NT2/D1 (cell line): ENCODE results near the gene ACER3.
"Not testable (repeated sequence)": the region's sequence is repeated elsewhere in the genome, so short reads cannot be mapped to it uniquely, and the experiment has no call there.

Experiments used
- DNase-seq: peaks from one replicate; pipeline ENCODE4 v3.0.0-alpha.2; 2011; ENCODE audit warnings: low read depth, low spot score
- H3K27me3 ChIP-seq: 2 replicates; pipeline ENCODE4 v1.6.0; 2011; ENCODE audit warnings: mild to moderate bottlenecking; ENCODE audit not compliant: insufficient read length, insufficient read depth
- H3K36me3 ChIP-seq: 2 replicates; pipeline ENCODE4 v1.6.1; 2011; ENCODE audit warnings: mild to moderate bottlenecking, low read length, mixed read lengths; ENCODE audit not compliant: insufficient read depth, insufficient read length
- H3K4me1 ChIP-seq: 2 replicates; pipeline ENCODE4 v1.5.1; 2011; ENCODE audit not compliant: insufficient read depth, insufficient read length
- H3K4me3 ChIP-seq: 2 replicates; pipeline ENCODE4 v1.5.1; 2011; ENCODE audit warnings: low read depth; ENCODE audit not compliant: insufficient read length
- H3K9ac ChIP-seq: 2 replicates; pipeline ENCODE4 v1.6.0; 2011; ENCODE audit warnings: low read depth; ENCODE audit not compliant: insufficient read length
- H3K9me3 ChIP-seq: 2 replicates; pipeline ENCODE4 v1.5.1; 2011; ENCODE audit warnings: mild to moderate bottlenecking, low read length; ENCODE audit not compliant: insufficient read depth
- SUZ12 ChIP-seq: IDR thresholded peaks from 2 replicates; pipeline ENCODE4 v1.6.1; 2011; ENCODE audit not compliant: insufficient read length, insufficient read depth; ENCODE audit errors: extremely low read depth
- YY1 ChIP-seq: IDR thresholded peaks from 2 replicates; pipeline ENCODE4 v1.6.1; 2011; ENCODE audit not compliant: insufficient read length, insufficient read depth
- ZNF274 ChIP-seq: IDR thresholded peaks from 2 replicates; pipeline ENCODE4 v1.6.1; 2011; ENCODE audit warnings: mild to moderate bottlenecking, low read depth, low read length

ACER3 gene

GRCh38 chr11:77003963-77004362, 143.2 kb downstream of the ACER3 start:
- H3K36me3 ChIP-seq: no peaks in the 10 kb centered on the region
- no peaks in the 10 kb centered on the region for H3K9me3 ChIP-seq
- H3K4me1 ChIP-seq: no peaks in the 10 kb centered on the region
- H3K4me3 ChIP-seq: no peak overlapping the region
- no peak overlapping the region for H3K9ac ChIP-seq
- H3K27me3 ChIP-seq: no peaks in the 10 kb centered on the region
- TF ChIP-seq SUZ12 (no peak), YY1 (no peak), ZNF274 (no peak)
- DNase-seq: no peak

DNA sequence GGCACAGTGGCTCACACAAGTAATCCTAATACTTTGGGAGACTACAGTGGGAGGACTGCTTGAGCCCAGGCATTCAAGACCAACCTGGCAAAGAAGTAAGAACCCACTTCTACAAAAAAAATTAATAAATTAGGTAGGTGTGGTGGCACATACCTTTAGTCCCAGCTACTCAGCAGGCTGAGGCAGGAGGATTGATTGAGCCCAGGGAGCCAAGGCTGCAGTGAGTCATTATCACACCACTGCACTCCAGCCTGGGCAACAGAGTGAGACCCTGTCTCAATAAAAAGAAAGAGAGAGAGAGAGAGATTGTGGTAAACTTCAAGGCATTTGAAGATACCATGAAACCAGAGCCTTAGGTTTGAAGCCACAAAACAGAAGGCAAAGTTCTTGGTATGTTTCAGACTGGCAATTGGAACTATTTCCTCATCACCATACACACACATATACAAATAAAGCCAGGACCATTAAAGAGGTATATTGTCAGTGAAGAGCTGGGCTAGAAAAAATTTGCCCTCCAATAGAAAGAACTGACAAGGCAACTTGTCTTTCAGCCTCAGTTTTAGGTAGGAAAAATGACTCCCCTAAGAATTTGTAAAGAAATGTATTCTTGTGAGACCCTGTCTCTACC, 148.9 kb downstream of the ACER3 start:
- TF ChIP-seq ZNF274: no peak
- Histone ChIP-seq H3K27me3 (no peaks in the 10 kb centered on the region), H3K4me1 (no peaks in the 10 kb centered on the region), H3K9ac (no peak overlapping the region), H3K9me3 (no peaks in the 10 kb centered on the region), H3K36me3 (no peaks in the 10 kb centered on the region), H3K4me3 (no peak overlapping the region)
- DNase-seq: no peak

GRCh38 chr11:77014669-77015068, 154.0 kb downstream of the ACER3 start:
- Histone ChIP-seq H3K9ac (no peak overlapping the region), H3K4me3 (no peak overlapping the region), H3K36me3 (no peaks in the 10 kb centered on the region), H3K27me3 (no peaks in the 10 kb centered on the region), H3K4me1 (no peaks in the 10 kb centered on the region), H3K9me3 (no peaks in the 10 kb centered on the region)
- no peak for TF ChIP-seq YY1
- TF ChIP-seq ZNF274: no peak
- TF ChIP-seq SUZ12: no peak
- DNase-seq: no peak

GRCh38 chr11:77018396-77018924, 157.7 kb downstream of the ACER3 start:
- not testable (repeated sequence) for H3K9me3 ChIP-seq, H3K36me3 ChIP-seq, H3K4me1 ChIP-seq, H3K4me3 ChIP-seq, H3K9ac ChIP-seq, DNase-seq, H3K27me3 ChIP-seq

- Histone ChIP-seq H3K36me3 (no peaks in the 10 kb centered on the region), H3K4me1 (no peaks in the 10 kb centered on the region), H3K9ac (no peak overlapping the region), H3K27me3 (no peaks in the 10 kb centered on the region), H3K9me3 (no peaks in the 10 kb centered on the region), H3K4me3 (no peak overlapping the region)
- DNase-seq: no peak
- TF ChIP-seq SUZ12 (no peak), YY1 (no peak), ZNF274 (no peak)
Observed at GRCh38 chr11:77019976-77020595, 159.4 kb downstream of the ACER3 start.

GRCh38 chr11:77020734-77021133, 160.0 kb downstream of the ACER3 start:
- no peak overlapping the region for H3K9ac ChIP-seq
- no peaks in the 10 kb centered on the region for H3K36me3 ChIP-seq
- H3K4me3 ChIP-seq: no peak overlapping the region
- H3K4me1 ChIP-seq: no peaks in the 10 kb centered on the region
- no peaks in the 10 kb centered on the region for H3K27me3 ChIP-seq
- no peaks in the 10 kb centered on the region for H3K9me3 ChIP-seq
- no peak for DNase-seq
- no peak for TF ChIP-seq SUZ12
- TF ChIP-seq YY1: no peak
- TF ChIP-seq ZNF274: no peak

GRCh38 chr11:77024745-77025144, 164.0 kb downstream of the ACER3 start:
- no peak for TF ChIP-seq ZNF274
- no peak for TF ChIP-seq YY1
- no peak for TF ChIP-seq SUZ12
- Histone ChIP-seq H3K9me3 (no peaks in the 10 kb centered on the region), H3K4me1 (no peaks in the 10 kb centered on the region), H3K4me3 (no peak overlapping the region), H3K36me3 (no peaks in the 10 kb centered on the region), H3K9ac (no peak overlapping the region), H3K27me3 (no peaks in the 10 kb centered on the region)
- DNase-seq: no peak
